ENCODE measurements around the gene ZNF239. TPM values are rescaled to one million over a fixed set of nuclear protein-coding genes. Genes with fewer than 3 reads are reported as not detected.

The ZNF239 gene
- 1 to 10 TPM in 1 of 2 experiments, under 1 TPM in 1; 0.56 to 1.3 TPM for total RNA-seq

GRCh38 chr10:43574001-43574892 lies at the start of gene ZNF239:
ZNF239 (minus strand) TSS chr10:43574616; CDS start chr10:43558079, 16,537 bp downstream.
- intact Hi-C loops (cut with micrococcal nuclease), result loop anchor here (5.0 kb wide), 1 partner anchor 33 kb away; the partner anchor contains the start of gene ZNF485
- ChIA-PET CTCF (interaction anchor here (0.6 to 1.3 kb wide), 4 partner anchors 16 to 115 kb away, joined by 3 to 5 read pairs (median 3); no protein-coding TSS in a partner anchor), POLR2A (interaction anchor here (0.6 to 1.8 kb wide), 10 partner anchors 13 to 74 kb away, joined by 3 to 8 read pairs (median 4); no protein-coding TSS in a partner anchor)
- Mint-ChIP-seq H3K27me3 (no peaks in the 10 kb centered on the region), H3K4me3 (peak within 1 kb of the TSS; percentile 63), H3K9me3 (peaks cover 29% of the 10 kb centered on the region), H3K27ac (peak within 1 kb of the TSS; percentile 65), H3K36me3 (ENCODE audit: low read depth) (peaks cover 42% of the 10 kb centered on the region), H3K4me1 (ENCODE audit: low read depth) (peaks cover 52% of the 10 kb centered on the region)
- TF ChIP-seq CTCF (IDR thresholded peaks at IDR 0.05), result no peak
- DNase-seq, result peak; percentile 92
- peak; percentile 95 for ATAC-seq

- intact Hi-C loops (cut with micrococcal nuclease), result no loop called here
- Mint-ChIP-seq H3K27me3 (no peaks in the 10 kb centered on the region), H3K4me1 (ENCODE audit: low read depth) (peaks cover 9% of the 10 kb centered on the region), H3K9me3 (peaks cover 27% of the 10 kb centered on the region), H3K36me3 (ENCODE audit: low read depth) (peaks cover 19% of the 10 kb centered on the region), H3K27ac (peak overlapping the region; percentile 21), H3K4me3 (peak overlapping the region; percentile 55)
- CTCF ChIA-PET, result no interaction called here
- POLR2A ChIA-PET, result interaction anchor here (1.1 to 1.3 kb wide), 2 partner anchors 9 to 48 kb away, joined by 3 to 4 read pairs; no protein-coding TSS in a partner anchor
- ATAC-seq (no peak), DNase-seq (no peak)
- TF ChIP-seq CTCF (IDR thresholded peaks at IDR 0.05), result no peak
Observed at GRCh38 chr10:43623351-43623750, 48.9 kb upstream of the ZNF239 start.

GRCh38 chr10:43622038-43622437 lies 47.6 kb upstream of the ZNF239 start:
- TF ChIP-seq CTCF (IDR thresholded peaks at IDR 0.05), result no peak
- H3K27me3 Mint-ChIP-seq, result no peaks in the 10 kb centered on the region
- H3K36me3 Mint-ChIP-seq (ENCODE audit: low read depth), result peaks cover 26% of the 10 kb centered on the region
- no peak for DNase-seq
- peaks cover 33% of the 10 kb centered on the region for H3K9me3 Mint-ChIP-seq
- no peak overlapping the region for H3K4me3 Mint-ChIP-seq
- POLR2A ChIA-PET, result interaction anchor here (1.3 kb wide), 1 partner anchor 47 kb away, joined by 4 read pairs; no protein-coding TSS in a partner anchor
- H3K27ac Mint-ChIP-seq, result no peak overlapping the region
- CTCF ChIA-PET, result no interaction called here
- intact Hi-C loops (cut with micrococcal nuclease), result no loop called here
- no peak for ATAC-seq
- H3K4me1 Mint-ChIP-seq (ENCODE audit: low read depth), result peaks cover 9% of the 10 kb centered on the region

GRCh38 chr10:43619368-43619767 lies 45.0 kb upstream of the ZNF239 start:
- Mint-ChIP-seq H3K27ac (no peak overlapping the region), H3K27me3 (no peaks in the 10 kb centered on the region), H3K4me3 (no peak overlapping the region), H3K9me3 (peaks cover 53% of the 10 kb centered on the region), H3K36me3 (ENCODE audit: low read depth) (peaks cover 52% of the 10 kb centered on the region), H3K4me1 (ENCODE audit: low read depth) (peaks cover 9% of the 10 kb centered on the region)
- DNase-seq, result no peak
- POLR2A ChIA-PET, result interaction anchor here (1.3 kb wide), 1 partner anchor 21 kb away, joined by 3 read pairs; no protein-coding TSS in a partner anchor
- ATAC-seq, result no peak
- CTCF ChIA-PET, result no interaction called here
- intact Hi-C loops (cut with micrococcal nuclease), result no loop called here
- TF ChIP-seq CTCF (IDR thresholded peaks at IDR 0.05), result no peak

Data from activated CD8-positive, alpha-beta T cell treated with anti-CD3 and anti-CD28 coated beads for 36 hours (primary cell).